Tibial nerve (tissue), 4 donors: ENCODE measurements around the gene LRRC72. TPM values are rescaled to one million over a fixed set of nuclear protein-coding genes. Genes with fewer than 3 reads are reported as not detected.
A peak's percentile ranks its signal among the peaks of the same experiment; 100 is the strongest.

Experiments used
- DNase-seq, 2 donors: peaks; one replicate each; pipeline ENCODE4 v3.0.0-alpha.2; 2019; ENCODE audit warnings: low spot score in 2 of 2
- H3K27ac ChIP-seq, 4 donors: fragments of 200-600 bp; sonication (generic) in 3 of 4; one replicate each; pipeline ENCODE4 v1.5.1; 2017 to 2019; ENCODE audit warnings: mild to moderate bottlenecking in 1 of 4
- H3K27me3 ChIP-seq, 2 donors: fragments of 200-600 bp; sonication (generic) in 1 of 2; one replicate each; pipeline versions ENCODE4 v1.5.1 to v1.6.0; 2017 to 2019
- H3K36me3 ChIP-seq, 3 donors: fragments of 200-600 bp; sonication (generic); one replicate each; pipeline ENCODE4 v1.5.1; 2018 to 2019
- H3K4me1 ChIP-seq, 4 donors: fragments of 200-600 bp; sonication (generic) in 3 of 4; one replicate each; pipeline ENCODE4 v1.5.1; 2017 to 2019
- H3K4me3 ChIP-seq, 4 donors: fragments of 200-600 bp; sonication (generic) in 3 of 4; one replicate each; pipeline ENCODE4 v1.5.1; 2017 to 2019; ENCODE audit warnings: mild to moderate bottlenecking in 1 of 4, moderate library complexity in 1 of 4
- H3K9me3 ChIP-seq, 4 donors: fragments of 200-600 bp; sonication (generic) in 3 of 4; one replicate each; pipeline ENCODE4 v1.5.1; 2017 to 2019
- EP300 ChIP-seq, 2 donors: sonication (generic); formaldehyde crosslinking; IDR thresholded peaks; one replicate each; pipeline ENCODE4 v1.6.1; 2017; ENCODE audit warnings: antibody characterized with exemption in 2 of 2, mild to moderate bottlenecking in 1 of 2
- POLR2A ChIP-seq, 2 donors: fragments of 450-650 bp; IDR thresholded peaks; one replicate each; pipeline ENCODE4 v1.6.1; 2017; ENCODE audit warnings: antibody characterized with exemption in 2 of 2, mild to moderate bottlenecking in 2 of 2, moderate library complexity in 2 of 2
- WGBS, 2 donors: methylation state at CpG; one replicate each; pipeline ENCODE4 v1.1.5; 2018; 5-methylcytosine and 5-hydroxymethylcytosine counted together
- total RNA-seq, 4 donors: library from RNA; depleted of rRNA; stranded (reverse); fragments of >200 nt; gene quantifications; one replicate each; pipeline ENCODE4 v1.1.0, GENCODE V29; 2016
- TF ChIP-seq, protein P1 (sequence below), 5 experiments: fragments of 200-600 bp in 3 of 5; fragments of 450-650 bp in 2 of 5; sonication (generic) in 3 of 5; IDR thresholded peaks; one replicate each; pipeline ENCODE4 v1.5.1; 2016 to 2019; ENCODE audit warnings: antibody characterized with exemption in 5 of 5, mild to moderate bottlenecking in 3 of 5, moderate library complexity in 2 of 5

Gene LRRC72
- total RNA-seq, 4 donors from 2014 or later: not detected

DNA sequence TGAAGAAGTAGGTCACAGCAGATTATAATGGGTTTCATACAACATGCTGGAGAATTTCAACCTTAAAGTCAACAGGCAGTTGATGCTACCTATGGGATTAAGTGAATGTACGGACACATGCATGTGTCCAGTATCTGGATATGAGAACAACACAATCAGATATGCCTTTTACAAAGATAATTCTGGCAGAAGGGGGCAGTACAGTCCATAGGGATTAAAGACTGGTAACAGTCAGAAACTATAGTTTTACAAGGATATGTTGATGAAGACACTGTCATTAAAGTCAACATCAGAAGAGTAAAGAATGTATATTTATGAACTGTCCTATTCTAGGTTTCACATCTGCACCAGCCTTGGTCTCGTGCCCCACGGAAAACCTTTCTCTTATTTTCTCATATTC lies 77.4 kb downstream of the LRRC72 start:
- no peak for DNase-seq
- 93 to 94% methylated on average over 3 of the region's 3 CpGs for WGBS, 2 donors
- no peaks in the 10 kb centered on the region for H3K27me3 ChIP-seq
- no peak overlapping the region for H3K27ac ChIP-seq
- no peaks in the 10 kb centered on the region for H3K4me1 ChIP-seq
- H3K36me3 ChIP-seq: peaks cover 0 to 93% (median 0%) of the 10 kb centered on the region in 3 donors
- no peaks in the 10 kb centered on the region for H3K9me3 ChIP-seq
- TF ChIP-seq EP300 (IDR thresholded peaks at IDR 0.05) (no peak), POLR2A (IDR thresholded peaks at IDR 0.05) (no peak)
- TF ChIP-seq, protein P1, sequence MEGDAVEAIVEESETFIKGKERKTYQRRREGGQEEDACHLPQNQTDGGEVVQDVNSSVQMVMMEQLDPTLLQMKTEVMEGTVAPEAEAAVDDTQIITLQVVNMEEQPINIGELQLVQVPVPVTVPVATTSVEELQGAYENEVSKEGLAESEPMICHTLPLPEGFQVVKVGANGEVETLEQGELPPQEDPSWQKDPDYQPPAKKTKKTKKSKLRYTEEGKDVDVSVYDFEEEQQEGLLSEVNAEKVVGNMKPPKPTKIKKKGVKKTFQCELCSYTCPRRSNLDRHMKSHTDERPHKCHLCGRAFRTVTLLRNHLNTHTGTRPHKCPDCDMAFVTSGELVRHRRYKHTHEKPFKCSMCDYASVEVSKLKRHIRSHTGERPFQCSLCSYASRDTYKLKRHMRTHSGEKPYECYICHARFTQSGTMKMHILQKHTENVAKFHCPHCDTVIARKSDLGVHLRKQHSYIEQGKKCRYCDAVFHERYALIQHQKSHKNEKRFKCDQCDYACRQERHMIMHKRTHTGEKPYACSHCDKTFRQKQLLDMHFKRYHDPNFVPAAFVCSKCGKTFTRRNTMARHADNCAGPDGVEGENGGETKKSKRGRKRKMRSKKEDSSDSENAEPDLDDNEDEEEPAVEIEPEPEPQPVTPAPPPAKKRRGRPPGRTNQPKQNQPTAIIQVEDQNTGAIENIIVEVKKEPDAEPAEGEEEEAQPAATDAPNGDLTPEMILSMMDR (IDR thresholded peaks at IDR 0.05): peak in 3 of 5 experiments; percentile 6 to 30 (median 16)
- H3K4me3 ChIP-seq: no peak overlapping the region

DNA sequence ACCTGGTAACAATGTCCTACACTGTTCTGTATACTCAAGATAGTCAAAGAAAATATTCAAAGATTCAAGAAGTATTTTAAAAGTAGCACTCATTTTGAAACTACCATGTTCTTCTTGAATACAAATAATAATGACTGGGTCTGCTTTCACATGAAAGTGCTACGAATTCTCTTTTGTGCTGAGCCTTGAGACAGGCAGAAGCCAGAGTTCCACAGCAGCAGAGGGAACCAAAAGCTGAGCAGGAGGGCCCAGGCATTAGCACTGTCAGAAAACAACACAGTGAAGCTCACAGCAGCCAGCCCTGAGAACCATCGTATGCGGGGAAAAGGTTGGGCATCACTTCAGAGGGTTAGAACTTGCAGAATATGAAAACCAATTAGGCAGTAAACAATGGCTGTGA lies 80.1 kb downstream of the LRRC72 start:
- Histone ChIP-seq H3K27me3 (no peaks in the 10 kb centered on the region), H3K36me3 (peaks cover 0 to 86% (median 0%) of the 10 kb centered on the region in 3 donors), H3K27ac (no peak overlapping the region), H3K9me3 (no peaks in the 10 kb centered on the region), H3K4me3 (no peak overlapping the region), H3K4me1 (no peaks in the 10 kb centered on the region)
- WGBS, 2 donors: 80% methylated on average over 3 of the region's 3 CpGs
- DNase-seq: no peak
- no peak for TF ChIP-seq POLR2A (IDR thresholded peaks at IDR 0.05)
- TF ChIP-seq, protein P1 (IDR thresholded peaks at IDR 0.05): no peak
- no peak for TF ChIP-seq EP300 (IDR thresholded peaks at IDR 0.05)

DNA sequence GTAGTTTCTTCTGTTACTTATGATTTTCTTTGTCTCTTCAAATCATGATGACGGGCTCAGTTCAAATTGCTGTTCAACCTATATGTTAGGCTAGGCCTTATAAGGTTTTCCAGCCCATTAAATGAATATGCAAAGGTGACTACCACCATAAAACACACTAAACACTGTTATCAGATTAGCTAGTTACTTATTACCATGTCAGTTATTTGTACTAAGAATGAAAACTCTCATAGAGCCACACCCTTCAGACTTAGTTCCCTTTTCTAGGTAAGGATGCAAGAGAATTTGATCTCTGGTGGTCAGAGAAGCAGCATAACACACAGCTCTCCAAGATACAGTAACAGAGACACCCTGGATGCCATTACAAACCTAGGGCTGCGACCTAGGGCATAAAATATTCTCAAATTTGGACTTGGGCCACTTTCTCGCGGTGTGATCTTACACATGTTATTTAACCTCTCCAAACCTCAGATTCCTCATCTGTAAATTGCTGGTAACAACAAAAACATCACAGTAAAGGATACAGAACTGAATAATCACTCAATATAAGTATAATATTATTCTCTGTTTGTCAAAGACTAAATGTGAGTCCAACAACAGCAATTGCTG lies 83.3 kb downstream of the LRRC72 start:
- 68 to 69% methylated on average over 4 of the region's 4 CpGs for whole genome bisulfite sequencing, 2 donors
- H3K4me1 ChIP-seq: peaks cover 0 to under 1% (median 0%) of the 10 kb centered on the region in 4 donors
- H3K27me3 ChIP-seq: no peaks in the 10 kb centered on the region
- H3K27ac ChIP-seq: no peak overlapping the region
- DNase-seq: no peak
- no peak overlapping the region for H3K4me3 ChIP-seq
- H3K36me3 ChIP-seq: peaks cover 0 to 74% (median 0%) of the 10 kb centered on the region in 3 donors
- no peaks in the 10 kb centered on the region for H3K9me3 ChIP-seq
- TF ChIP-seq, protein P1 (IDR thresholded peaks at IDR 0.05): no peak
- TF ChIP-seq EP300 (IDR thresholded peaks at IDR 0.05) (no peak), POLR2A (IDR thresholded peaks at IDR 0.05) (no peak)

GRCh38 chr7:16611711-16612110 lies 85.1 kb downstream of the LRRC72 start:
- peaks cover 0 to 11% (median 0%) of the 10 kb centered on the region in 4 donors for H3K4me1 ChIP-seq
- no peak overlapping the region for H3K27ac ChIP-seq
- H3K27me3 ChIP-seq: no peaks in the 10 kb centered on the region
- DNase-seq: no peak
- H3K36me3 ChIP-seq: peaks cover 0 to 79% (median 0%) of the 10 kb centered on the region in 3 donors
- no peak overlapping the region for H3K4me3 ChIP-seq
- WGBS, 2 donors: 65 to 100% methylated on average over 2 of the region's 2 CpGs
- H3K9me3 ChIP-seq: no peaks in the 10 kb centered on the region
- TF ChIP-seq POLR2A (IDR thresholded peaks at IDR 0.05) (no peak), EP300 (IDR thresholded peaks at IDR 0.05) (no peak)

DNA sequence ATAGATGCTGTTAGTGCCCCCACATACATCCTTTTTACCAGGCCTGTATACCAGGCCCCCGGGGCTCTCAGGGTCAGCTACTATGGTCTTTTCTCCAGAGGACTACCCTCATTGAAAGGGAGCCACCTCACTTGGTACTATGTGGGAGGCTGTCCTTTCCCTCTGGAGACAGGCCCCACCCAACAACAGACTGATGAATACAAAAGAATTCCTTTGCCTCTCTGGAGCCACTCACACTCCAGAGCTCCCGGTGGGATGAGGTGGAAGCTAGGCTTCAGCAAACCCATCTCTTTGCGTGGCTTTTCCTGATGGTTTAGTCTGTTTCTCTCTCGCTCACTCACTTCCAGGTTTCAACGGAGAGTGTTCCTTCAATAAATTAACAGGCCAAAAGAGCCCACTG lies 88.6 kb downstream of the LRRC72 start:
- TF ChIP-seq EP300 (IDR thresholded peaks at IDR 0.05) (no peak), POLR2A (IDR thresholded peaks at IDR 0.05) (no peak)
- TF ChIP-seq, protein P1 (IDR thresholded peaks at IDR 0.05): no peak
- H3K36me3 ChIP-seq: peaks cover 0 to 74% (median 0%) of the 10 kb centered on the region in 3 donors

More for the DNA sequence above, 88.6 kb downstream of the LRRC72 start:
- peaks cover 0 to 11% (median 0%) of the 10 kb centered on the region in 4 donors for H3K4me1 ChIP-seq
- H3K9me3 ChIP-seq: no peaks in the 10 kb centered on the region
- DNase-seq: no peak
- H3K27me3 ChIP-seq: no peaks in the 10 kb centered on the region
- 76% methylated on average over 5 of the region's 5 CpGs for WGBS, 2 donors
- H3K4me3 ChIP-seq: no peak overlapping the region
- no peak overlapping the region for H3K27ac ChIP-seq
